HepG2 (cell line): Measurements from ENCODE around the gene PPP1R9B. TPM values are rescaled to one million over a fixed set of nuclear protein-coding genes. Genes with fewer than 3 reads are reported as not detected.

Experiments used
- KIAA2018 ChIP-seq: sonication (generic); formaldehyde crosslinking; IDR thresholded peaks from 2 replicates; pipeline ENCODE4 v1.5.0; 2020; ENCODE audit warnings: mild to moderate bottlenecking, missing genetic modification reagents, borderline replicate concordance
- MAFF ChIP-seq: IDR thresholded peaks from 2 replicates; pipeline ENCODE4 v1.6.1; 2011; ENCODE audit warnings: low read depth, low read length, improper control_type of control experiment
- ZNF382 ChIP-seq: sonication (generic); formaldehyde crosslinking; IDR thresholded peaks from 2 replicates; pipeline ENCODE4 v1.5.0; 2020; ENCODE audit warnings: missing genetic modification reagents, mild to moderate bottlenecking, borderline replicate concordance
- ZNF510 ChIP-seq: sonication (generic); formaldehyde crosslinking; IDR thresholded peaks from 2 replicates; pipeline ENCODE4 v1.4.0; 2020; ENCODE audit warnings: low read depth, mild to moderate bottlenecking, missing genetic modification reagents
- polyA plus RNA-seq, 8 experiments: library from polyadenylated mRNA; depleted of rRNA in 3 of 8; stranded (reverse) in 7 of 8; unstranded in 1 of 8; fragments of >200 nt; fragmentation: Illumina TruSeq in 4 of 8; extraction: Trizol in 4 of 8; gene quantifications; 2 replicates each; pipeline versions ENCODE4 v1.2.1 to v1.2.3, GENCODE V29; 2011 to 2016; ENCODE audit warnings: low read depth in 4 of 8, missing spikeins in 1 of 8, mixed read lengths in 1 of 8; ENCODE audit not compliant: insufficient read depth in 1 of 8
- total RNA-seq, 5 experiments: library from RNA; depleted of rRNA; stranded (reverse); fragments of >200 nt; fragmentation: Illumina TruSeq; extraction: Trizol; gene quantifications; 2 replicates each; pipeline ENCODE4 v1.2.3, GENCODE V29; 2016; ENCODE audit warnings: low read depth in 1 of 5

The PPP1R9B gene
- total and polyA plus RNA-seq, 2 of the 13 experiments (the other 11 are each of a cell fraction or from before 2014, with no cell fraction given), result 9.4 to 15.8 TPM

GRCh38 chr17:50170662-50171370 is 20.3 kb upstream of the PPP1R9B start (continued):
- TF ChIP-seq KIAA2018 (CRISPR knock-in tag) (no peak), ZNF510 (CRISPR knock-in tag) (no peak), ZNF382 (no peak), MAFF (no peak)
- TF ChIP-seq, all 625 proteins: peak for 0
